Left lung (tissue), 10 donors: ENCODE data around the gene UNG. TPM values are rescaled to one million over a fixed set of nuclear protein-coding genes. Genes with fewer than 3 reads are reported as not detected.
"Not testable (repeated sequence)": the region's sequence is repeated elsewhere in the genome, so short reads cannot be mapped to it uniquely, and the experiment has no call there.

ENCODE experiments used
- ATAC-seq: fragments of 200-7000 bp; cut with Tn5 transposase; one replicate; pipeline ENCODE4 v1.9.1; 2020; ENCODE audit warnings: moderate library complexity
- DNase-seq, 4 donors: peaks; one replicate each; pipeline ENCODE4 v3.0.0-alpha.2; 2013 to 2020
- H3K27ac ChIP-seq, 2 donors: fragments of 200-600 bp; sonication (generic) in 1 of 2; one replicate each; pipeline versions ENCODE4 v1.5.0 to v1.8.0; 2020 to 2021
- H3K27me3 ChIP-seq, 2 donors: fragments of 200-600 bp; sonication (generic) in 1 of 2; one replicate each; pipeline versions ENCODE4 v1.5.0 to v1.8.0; 2020 to 2021
- H3K36me3 ChIP-seq, 2 donors: fragments of 200-600 bp; sonication (generic) in 1 of 2; one replicate each; pipeline versions ENCODE4 v1.5.0 to v1.8.0; 2020 to 2021
- H3K4me1 ChIP-seq, 2 donors: fragments of 200-600 bp; one replicate each; pipeline ENCODE4 v1.8.0; 2021
- H3K4me3 ChIP-seq, 2 donors: fragments of 200-600 bp; sonication (generic) in 1 of 2; one replicate each; pipeline versions ENCODE4 v1.5.0 to v1.8.0; 2020 to 2021; ENCODE audit warnings: mild to moderate bottlenecking in 1 of 2
- H3K9me3 ChIP-seq, 2 donors: fragments of 200-600 bp; sonication (generic) in 1 of 2; one replicate each; pipeline versions ENCODE4 v1.5.0 to v1.8.0; 2020 to 2021
- CTCF ChIP-seq, 2 donors: fragments of 200-600 bp; sonication (generic) in 1 of 2; IDR thresholded peaks; one replicate each; pipeline versions ENCODE4 v1.5.0 to v1.8.0; 2021; ENCODE audit warnings: antibody characterized with exemption in 2 of 2
- intact Hi-C, 2 donors: fragments of 100-400 bp; cut with DNase I; formaldehyde crosslinking; loops; one replicate each; pipeline versions ENCODE4 v1.11.2 to v1.14.2; 2022
- polyA plus RNA-seq, 6 donors: library from polyadenylated mRNA; unstranded; fragments of 120-200 nt; gene quantifications; one replicate each; pipeline ENCODE4 v1.2.1, GENCODE V29; 2013; ENCODE audit not compliant: insufficient read length in 6 of 6
- total RNA-seq, 2 donors: library from RNA; stranded (reverse); fragmentation: NEBNext Ultra II Directional; extraction: Animal tissue kit (Norgen Biotek cat#: 25700); gene quantifications; one replicate each; pipeline ENCODE4 v1.2.1, GENCODE V29; 2021
- donor health status: DM: no; HTN: yes; CAD: no.
- donor health status: DM: no; HTN: no; CAD: no.

UNG gene
- total and polyA plus RNA-seq, 8 donors: 22.4 to 55.7 (median 49.0) TPM

- TF ChIP-seq CTCF (IDR thresholded peaks at IDR 0.05): no peak
- peak; percentile 84 to 93 (median 88) for DNase-seq
- Histone ChIP-seq H3K4me3 (peak within 1 kb of the TSS; percentile 92 to 99), H3K27ac (peak within 1 kb of the TSS; percentile 87 to 90), H3K4me1 (peaks cover 7 to 20% of the 10 kb centered on the region in 2 donors), H3K27me3 (no peaks in the 10 kb centered on the region), H3K9me3 (no peaks in the 10 kb centered on the region), H3K36me3 (peaks cover 0 to 4% of the 10 kb centered on the region in 2 donors)
- intact Hi-C loops: no loop called here
- ATAC-seq: peak; percentile 97
These were observed 44.7 kb upstream of the UNG start, which contains the start of gene USP30 for GRCh38 chr12:109052414-109053323. Gene USP30 (plus strand): TSS chr12:109052576. CDS start chr12:109052679, 103 bp downstream.

- ATAC-seq: peak; percentile 7
- no peaks in the 10 kb centered on the region for H3K9me3 ChIP-seq
- TF ChIP-seq CTCF (IDR thresholded peaks at IDR 0.05): no peak
- DNase-seq: no peak
- peak overlapping the region; percentile 92 to 99 for H3K4me3 ChIP-seq
- H3K27ac ChIP-seq: peak overlapping the region; percentile 87 to 90
- intact Hi-C loops: no loop called here
- H3K4me1 ChIP-seq: peaks cover 7 to 20% of the 10 kb centered on the region in 2 donors
- H3K36me3 ChIP-seq: peaks cover 0 to 13% of the 10 kb centered on the region in 2 donors
- no peaks in the 10 kb centered on the region for H3K27me3 ChIP-seq
These were observed 43.8 kb upstream of the UNG start for GRCh38 chr12:109053382-109054123.

GRCh38 chr12:109054124-109054513 lies 43.3 kb upstream of the UNG start:
- Histone ChIP-seq H3K36me3 (peaks cover 0 to 18% of the 10 kb centered on the region in 2 donors), H3K27ac (peak overlapping the region; percentile 87 to 90), H3K4me1 (peaks cover 7 to 20% of the 10 kb centered on the region in 2 donors), H3K4me3 (peak overlapping the region in 1 of 2 donors; percentile 92)
- intact Hi-C loops, H3K9me3 ChIP-seq, DNase-seq, ATAC-seq, H3K27me3 ChIP-seq: not testable (repeated sequence)

GRCh38 chr12:109054520-109054919 lies 42.9 kb upstream of the UNG start:
- no peaks in the 10 kb centered on the region for H3K9me3 ChIP-seq
- H3K27me3 ChIP-seq: no peaks in the 10 kb centered on the region
- no peak for TF ChIP-seq CTCF (IDR thresholded peaks at IDR 0.05)
- DNase-seq (no peak), ATAC-seq (no peak)
- no peak overlapping the region for H3K4me3 ChIP-seq
- H3K4me1 ChIP-seq: peaks cover 7 to 20% of the 10 kb centered on the region in 2 donors
- intact Hi-C loops: no loop called here
- H3K36me3 ChIP-seq: peaks cover 0 to 22% of the 10 kb centered on the region in 2 donors
- peak overlapping the region in 1 of 2 donors; percentile 87 for H3K27ac ChIP-seq

GRCh38 chr12:109056891-109057290 lies 40.5 kb upstream of the UNG start:
- TF ChIP-seq CTCF (IDR thresholded peaks at IDR 0.05): no peak
- intact Hi-C loops: no loop called here
- no peak overlapping the region for H3K4me3 ChIP-seq
- ATAC-seq (no peak), DNase-seq (no peak)
- peaks cover 7 to 16% of the 10 kb centered on the region in 2 donors for H3K4me1 ChIP-seq
- H3K27ac ChIP-seq: no peak overlapping the region
- H3K9me3 ChIP-seq: no peaks in the 10 kb centered on the region
- no peaks in the 10 kb centered on the region for H3K27me3 ChIP-seq
- H3K36me3 ChIP-seq: peaks cover 0 to 39% of the 10 kb centered on the region in 2 donors
